Fibroblast of skin of left biceps (primary cell): ENCODE measurements around the gene SPINK5.
"Not testable (repeated sequence)": the region's sequence is repeated elsewhere in the genome, so short reads cannot be mapped to it uniquely, and the experiment has no call there.

ENCODE experiments used
- DNase-seq, 2 experiments: peaks; one replicate each; pipeline ENCODE4 v3.0.0-alpha.2; 2013; ENCODE audit warnings: low read depth in 2 of 2

SPINK5 gene

GRCh38 chr5:148063861-148064260 lies at the start of gene SPINK5:
Gene SPINK5 (plus strand): TSS chr5:148063980. CDS start chr5:148064045, 65 bp downstream.
- no peak for DNase-seq

GRCh38 chr5:148014276-148014675 lies 49.5 kb upstream of the SPINK5 start:
- DNase-seq: no peak

GRCh38 chr5:148020257-148020988 lies 43.4 kb upstream of the SPINK5 start:
- no peak for DNase-seq

DNA sequence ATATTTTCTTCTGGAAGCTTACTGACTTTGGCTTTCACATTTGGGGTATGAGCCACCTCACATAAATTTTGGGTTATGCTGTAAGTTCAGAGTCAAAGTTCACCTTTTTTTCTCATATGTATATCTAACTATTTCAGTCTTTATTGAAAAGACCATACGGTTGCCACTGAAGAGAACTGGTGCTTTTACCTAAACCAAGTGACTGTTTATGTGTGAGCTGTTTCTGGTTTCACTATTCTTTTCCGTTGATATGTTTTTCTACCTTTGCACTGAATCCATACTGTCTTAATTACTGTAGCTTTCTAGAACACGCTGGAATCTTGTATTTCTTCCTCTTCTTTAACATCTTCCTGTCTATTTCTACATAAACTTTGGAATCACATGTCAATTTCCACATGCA lies 36.3 kb upstream of the SPINK5 start:
- DNase-seq: no peak

- DNase-seq: no peak
Observed at GRCh38 chr5:148029131-148029530, 34.6 kb upstream of the SPINK5 start.

GRCh38 chr5:148033134-148033533 lies 30.6 kb upstream of the SPINK5 start:
- no peak for DNase-seq

GRCh38 chr5:148035676-148036075 lies 28.1 kb upstream of the SPINK5 start:
- DNase-seq: no peak

- DNase-seq: no peak
Observed at GRCh38 chr5:148042881-148043280, 20.9 kb upstream of the SPINK5 start.

GRCh38 chr5:148043705-148044104 lies 20.1 kb upstream of the SPINK5 start:
- DNase-seq: no peak

DNA sequence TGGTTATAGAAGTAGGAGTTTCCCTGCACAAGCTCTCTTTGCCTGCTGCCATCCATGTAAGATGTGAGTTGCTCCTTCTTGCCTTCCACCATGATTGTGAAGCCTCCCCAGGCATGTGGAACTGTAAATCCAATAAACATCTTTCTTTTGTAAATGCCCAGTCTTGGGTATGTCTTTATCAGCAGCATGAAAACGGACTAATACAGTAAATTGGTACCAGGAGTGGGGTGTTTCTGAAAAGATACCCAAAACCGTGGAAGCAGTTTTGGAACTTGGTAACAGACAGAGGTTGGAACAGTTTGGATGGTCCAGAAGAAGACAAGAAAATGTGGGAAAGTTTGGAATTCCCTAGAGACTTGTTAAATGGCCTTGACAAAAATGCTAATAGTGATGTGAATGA lies 8.6 kb upstream of the SPINK5 start:
- DNase-seq: not testable (repeated sequence)

- DNase-seq: no peak
Observed at GRCh38 chr5:148060309-148060708, 3.5 kb upstream of the SPINK5 start.

- no peak for DNase-seq
Observed at GRCh38 chr5:148060881-148061280, 2.9 kb upstream of the SPINK5 start.

- no peak for DNase-seq
Observed at GRCh38 chr5:148070621-148071020, 6.8 kb downstream of the SPINK5 start.

DNA sequence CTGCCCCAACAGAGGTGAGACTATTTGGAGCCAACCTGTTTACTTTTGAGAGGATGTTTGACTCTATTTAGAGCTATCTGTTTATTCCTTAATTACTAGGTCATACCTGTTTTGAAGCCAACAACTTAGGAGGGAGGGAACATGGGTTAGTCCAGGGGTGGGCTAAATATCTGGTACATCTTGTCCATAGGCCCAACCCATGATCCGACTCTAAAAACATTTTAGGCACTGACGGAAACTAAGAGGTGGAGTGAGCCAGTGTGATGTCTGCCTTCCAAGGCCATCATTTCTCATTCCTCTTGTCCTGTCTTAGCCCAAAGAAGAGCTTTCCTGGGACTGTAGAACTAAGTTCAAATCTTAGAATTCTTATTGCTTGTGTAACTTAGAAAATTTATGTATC lies 8.4 kb downstream of the SPINK5 start:
- DNase-seq: no peak

DNA sequence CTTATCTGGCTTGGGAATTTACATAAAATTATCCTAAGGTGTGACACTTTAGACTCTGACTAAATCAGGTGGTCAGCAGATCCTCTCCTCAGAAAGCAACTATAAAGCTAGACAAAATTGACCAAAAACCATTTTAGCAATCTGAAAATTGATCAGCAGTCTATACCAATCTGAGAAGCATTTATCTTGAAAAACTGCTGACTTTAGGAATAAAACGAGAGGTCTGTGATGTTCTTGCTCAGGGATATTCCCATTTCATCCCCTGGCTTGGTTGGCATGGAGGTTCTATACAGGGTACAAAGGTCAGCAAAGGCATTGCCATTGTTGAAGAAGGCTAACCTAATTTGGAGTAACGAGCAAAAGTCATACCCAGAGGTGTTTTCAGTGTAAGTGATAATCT lies 11.7 kb downstream of the SPINK5 start:
- no peak for DNase-seq

DNA sequence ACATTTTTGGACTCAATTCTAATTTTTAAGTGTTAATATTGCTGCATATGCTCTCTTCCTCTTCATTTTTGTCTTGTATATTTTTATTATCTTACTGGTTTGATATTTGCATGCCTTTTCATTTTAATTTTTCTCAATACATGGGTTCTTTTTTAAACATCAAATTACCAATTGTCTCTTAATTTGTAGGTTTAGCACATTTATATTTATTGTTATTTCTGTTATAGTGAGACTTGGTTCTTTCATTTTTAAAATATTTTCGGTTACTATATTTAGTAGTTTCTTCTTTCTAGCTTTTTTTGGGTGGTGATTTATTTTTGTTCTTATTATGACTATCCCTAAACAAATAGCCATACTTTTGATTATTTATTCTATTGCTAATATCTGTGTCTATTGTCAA lies 19.4 kb downstream of the SPINK5 start:
- no peak for DNase-seq

DNA sequence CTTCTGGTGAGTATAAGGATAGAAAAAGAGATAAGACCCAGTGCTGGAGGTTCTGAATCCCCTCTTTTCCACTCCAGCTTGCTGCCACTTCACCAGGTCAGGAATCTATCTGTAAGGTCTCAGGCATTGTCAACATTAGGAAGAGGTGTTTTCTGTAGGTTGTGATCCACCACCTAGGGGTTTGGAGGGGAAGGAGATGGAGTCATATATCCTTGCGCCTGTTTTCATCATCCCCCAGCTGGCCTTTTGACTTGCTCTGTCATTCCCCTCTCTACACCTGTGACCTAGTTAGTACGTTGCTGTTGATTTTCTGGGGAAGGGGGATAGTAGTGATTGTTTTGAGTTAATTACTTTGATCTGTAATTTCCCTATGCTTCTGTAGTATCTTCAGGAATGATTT lies 20.5 kb downstream of the SPINK5 start:
- DNase-seq: no peak

DNA sequence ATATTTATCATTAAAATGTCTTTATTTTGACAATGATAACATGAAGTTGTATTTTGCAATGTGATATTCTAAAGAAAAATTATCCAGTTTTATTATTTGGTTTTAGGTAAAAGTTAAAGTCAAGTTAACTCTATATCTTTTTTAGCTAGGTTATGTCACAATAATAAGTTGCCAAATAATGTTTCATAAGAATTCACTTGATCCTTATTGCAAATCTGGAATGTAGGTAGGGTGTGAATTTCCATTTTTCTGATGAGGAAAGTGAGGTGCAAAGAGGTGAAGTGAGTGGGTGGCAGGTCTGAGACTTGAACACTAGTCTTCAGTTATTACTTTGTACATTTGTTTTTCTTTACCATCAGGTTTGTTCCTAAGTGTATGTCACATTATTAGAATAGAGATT lies 21.5 kb downstream of the SPINK5 start:
- no peak for DNase-seq

GRCh38 chr5:148085977-148086705 lies 22.4 kb downstream of the SPINK5 start:
- DNase-seq: no peak

GRCh38 chr5:148090146-148090772 lies 26.5 kb downstream of the SPINK5 start:
- no peak for DNase-seq

DNA sequence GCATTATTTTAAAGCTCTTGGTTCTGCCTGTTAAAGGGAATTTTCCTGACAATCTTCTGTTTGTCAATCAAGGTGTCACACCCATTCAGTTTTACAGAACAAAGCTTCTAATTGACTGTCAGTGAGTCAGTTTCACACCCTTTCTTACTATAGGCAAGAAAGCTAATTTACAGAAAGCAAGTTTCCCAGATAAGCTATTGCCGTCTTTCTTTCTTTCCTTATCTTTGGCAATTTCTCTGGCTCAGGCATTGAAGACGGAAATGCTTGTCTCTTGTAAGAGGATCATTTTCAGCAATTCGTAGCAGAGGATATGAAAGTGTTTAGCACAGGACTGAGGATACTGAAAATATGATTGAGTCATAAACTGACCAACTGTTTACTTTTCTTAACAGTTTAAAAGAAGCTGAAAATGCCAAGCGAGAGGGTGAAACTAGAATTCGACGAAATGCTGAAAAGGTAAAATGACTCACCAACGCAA lies 27.0 kb downstream of the SPINK5 start:
- no peak for DNase-seq
